Measurements from ENCODE around the gene REP15.
A peak's percentile ranks its signal among the peaks of the same experiment; 100 is the strongest.

- TF ChIP-seq CTCF (IDR thresholded peaks at IDR 0.05; ENCODE audit: low read depth, low read length) (peak; percentile 90), EZH2phosphoT487 (IDR thresholded peaks at IDR 0.05; ENCODE audit: low read depth) (no peak)
These were observed 44.0 kb upstream of the REP15 start for GRCh38 chr12:27652174-27652763.
